Esophagus muscularis mucosa (tissue), 4 donors: ENCODE measurements around the gene SREBF1.

ENCODE experiments used
- CTCF ChIP-seq, 3 experiments: fragments of 200-600 bp in 2 of 3; fragments of 450-650 bp in 1 of 3; sonication (generic) in 2 of 3; IDR thresholded peaks; one replicate each; pipeline ENCODE4 v1.5.1; 2017 to 2019; ENCODE audit warnings: antibody characterized with exemption in 3 of 3, mild to moderate bottlenecking in 2 of 3, moderate library complexity in 1 of 3
- EP300 ChIP-seq: sonication (generic); formaldehyde crosslinking; IDR thresholded peaks from one replicate; pipeline ENCODE4 v1.6.1; 2017; ENCODE audit warnings: antibody characterized with exemption
- POLR2A ChIP-seq: fragments of 450-650 bp; IDR thresholded peaks from one replicate; pipeline ENCODE4 v1.6.1; 2017; ENCODE audit warnings: antibody characterized with exemption, moderate library complexity, mild to moderate bottlenecking, low read depth
- POLR2AphosphoS5 ChIP-seq, 2 donors: sonication (generic); formaldehyde crosslinking; IDR thresholded peaks; one replicate each; pipeline ENCODE4 v1.6.1; 2017; ENCODE audit warnings: antibody characterized with exemption in 2 of 2

GRCh38 chr17:17788967-17789366 is 47.8 kb downstream of the SREBF1 start:
- TF ChIP-seq CTCF (IDR thresholded peaks at IDR 0.05) = no peak
- TF ChIP-seq POLR2A = no peak
- no peak for TF ChIP-seq POLR2AphosphoS5 (IDR thresholded peaks at IDR 0.05)
- TF ChIP-seq EP300 = no peak
